K562 (cell line): ENCODE data around the gene SP100. TPM values are rescaled to one million over a fixed set of nuclear protein-coding genes. Genes with fewer than 3 reads are reported as not detected.
A peak's percentile ranks its signal among the peaks of the same experiment; 100 is the strongest.

Source experiments
- BMI1 ChIP-seq: fragments of 150-350 bp; IDR thresholded peaks from 2 replicates; pipeline ENCODE4 v1.6.1; 2014; ENCODE audit warnings: low read length
- DNMT1 ChIP-seq: fragments of 450-650 bp; IDR thresholded peaks from 2 replicates; pipeline ENCODE4 v1.6.1; 2016; ENCODE audit warnings: antibody characterized with exemption, mild to moderate bottlenecking
- L3MBTL2 ChIP-seq: fragments of 450-650 bp; IDR thresholded peaks from 2 replicates; pipeline ENCODE4 v1.6.1; 2016; ENCODE audit warnings: mild to moderate bottlenecking, moderate library complexity
- MEIS2 ChIP-seq: fragments of 450-650 bp; IDR thresholded peaks from 2 replicates; pipeline ENCODE4 v1.6.1; 2014; ENCODE audit warnings: mild to moderate bottlenecking; ENCODE audit not compliant: partially characterized antibody
- MTA1 ChIP-seq: fragments of 450-650 bp; IDR thresholded peaks from 2 replicates; pipeline ENCODE4 v1.6.1; 2017; ENCODE audit warnings: borderline replicate concordance
- NRF1 ChIP-seq, 2 experiments: fragments of 450-650 bp; IDR thresholded peaks in 1 of 2; conservative IDR thresholded peaks in 1 of 2; 2 replicates each; pipeline ENCODE4 v1.6.1; 2014; ENCODE audit warnings: mild to moderate bottlenecking in 2 of 2
- PHF8 ChIP-seq: fragments of 200-600 bp; sonication (generic); IDR thresholded peaks from 2 replicates; pipeline ENCODE4 v1.6.1; 2012; ENCODE audit warnings: mixed run types, mild to moderate bottlenecking, inconsistent platforms, low read length, moderate library complexity, borderline replicate concordance
- POLR2AphosphoS5 ChIP-seq: IDR thresholded peaks from 2 replicates; pipeline ENCODE4 v1.6.1; 2011; ENCODE audit warnings: mild to moderate bottlenecking, low read depth, low read length, moderate library complexity; ENCODE audit not compliant: control insufficient read depth, insufficient read depth
- RBFOX2 ChIP-seq: fragments of 200-400 bp; formaldehyde crosslinking; IDR thresholded peaks from 2 replicates; pipeline ENCODE4 v1.6.1; 2017; ENCODE audit warnings: low read depth, mild to moderate bottlenecking, low read length, moderate library complexity
- SAP30 ChIP-seq: fragments of 200-600 bp; sonication (generic); IDR thresholded peaks from 2 replicates; pipeline ENCODE4 v1.6.1; 2012; ENCODE audit warnings: borderline replicate concordance, low read depth, mild to moderate bottlenecking, moderate library complexity, low read length, control low read depth, inconsistent platforms; ENCODE audit not compliant: insufficient read depth, poor library complexity, severe bottlenecking
- SP1 ChIP-seq: sonication (generic); formaldehyde crosslinking; IDR thresholded peaks from 2 replicates; pipeline ENCODE4 v1.8.1; 2022; ENCODE audit warnings: mild to moderate bottlenecking, missing genetic modification reagents
- TEAD1 ChIP-seq, 2 experiments: fragments of 450-650 bp in 1 of 2; sonication (generic) in 1 of 2; formaldehyde crosslinking; IDR thresholded peaks; 2 replicates each; pipeline versions ENCODE4 v1.4.0 to v1.8.0; 2020 to 2022; ENCODE audit warnings: mild to moderate bottlenecking in 2 of 2, missing genetic modification reagents in 1 of 2
- ZBTB7A ChIP-seq: IDR thresholded peaks from 2 replicates; pipeline ENCODE4 v1.6.1; 2011; ENCODE audit warnings: low read depth, mild to moderate bottlenecking, low read length, moderate library complexity, borderline replicate concordance; ENCODE audit not compliant: control insufficient read depth
- ZNF324 ChIP-seq: fragments of 250-450 bp; sonication (Bioruptor Pico); IDR thresholded peaks from 2 replicates; pipeline ENCODE4 v1.4.0; 2020; ENCODE audit warnings: mild to moderate bottlenecking
- ZNF780A ChIP-seq: fragments of 250-450 bp; sonication (Bioruptor Pico); IDR thresholded peaks from 2 replicates; pipeline ENCODE4 v1.5.0; 2021; ENCODE audit warnings: mild to moderate bottlenecking
- ZSCAN29 ChIP-seq: fragments of 450-650 bp; IDR thresholded peaks from 2 replicates; pipeline ENCODE4 v1.6.1; 2017
- polyA plus RNA-seq, 8 experiments: library from polyadenylated mRNA; depleted of rRNA in 4 of 8; stranded (reverse) in 5 of 8; unstranded in 3 of 8; fragments of >200 nt; fragmentation: Nextera tagmentation in 2 of 8; fragmentation: Illumina TruSeq in 1 of 8; extraction: Ambion mirVana in 2 of 8; extraction: Trizol in 1 of 8; gene quantifications; 2 replicates each; pipeline versions ENCODE4 v1.2.1 to v1.2.3, GENCODE V29; 2011 to 2014; ENCODE audit warnings: inconsistent platforms in 1 of 8, missing spikeins in 1 of 8
- total RNA-seq, 7 experiments: library from RNA; depleted of rRNA in 6 of 7; stranded (reverse); fragments of >200 nt in 6 of 7; fragmentation: Illumina TruSeq in 2 of 7; extraction: Trizol in 2 of 7; gene quantifications; 2 replicates each; pipeline versions ENCODE4 v1.2.1 to v1.2.3, GENCODE V29; 2011 to 2021; ENCODE audit warnings: low replicate concordance in 1 of 7
- TF ChIP-seq, protein P1 (sequence below): sonication (generic); formaldehyde crosslinking; IDR thresholded peaks from 2 replicates; pipeline ENCODE4 v1.8.0; 2022; ENCODE audit warnings: mild to moderate bottlenecking, missing genetic modification reagents
- TF ChIP-seq, protein P2 (sequence below): sonication (generic); formaldehyde crosslinking; IDR thresholded peaks from 2 replicates; pipeline ENCODE4 v1.9.0; 2022; ENCODE audit warnings: mild to moderate bottlenecking, missing genetic modification reagents
- TF ChIP-seq, protein P3 (sequence below): fragments of 250-450 bp; sonication (Bioruptor Pico); IDR thresholded peaks from 2 replicates; pipeline ENCODE4 v1.5.0; 2020; ENCODE audit warnings: mild to moderate bottlenecking
- TF ChIP-seq, protein P4 (sequence below): fragments of 200-800 bp; sonication (Bioruptor generic); IDR thresholded peaks from 2 replicates; pipeline ENCODE4 v1.6.1; 2017; ENCODE audit warnings: missing genetic modification characterization, missing compliant biosample characterization
- TF ChIP-seq, protein P5 (sequence below), 2 experiments: IDR thresholded peaks; 2 replicates each; pipeline ENCODE4 v1.6.1; 2012; ENCODE audit warnings: improper control_type of control experiment in 2 of 2, low read depth in 2 of 2, low read length in 2 of 2, borderline replicate concordance in 1 of 2

Gene SP100
- total and polyA plus RNA-seq, 9 of the 15 experiments (the other 6 are each of a cell fraction or from before 2014, with no cell fraction given), result 19.2 to 39.2 (median 34.6) TPM

DNA sequence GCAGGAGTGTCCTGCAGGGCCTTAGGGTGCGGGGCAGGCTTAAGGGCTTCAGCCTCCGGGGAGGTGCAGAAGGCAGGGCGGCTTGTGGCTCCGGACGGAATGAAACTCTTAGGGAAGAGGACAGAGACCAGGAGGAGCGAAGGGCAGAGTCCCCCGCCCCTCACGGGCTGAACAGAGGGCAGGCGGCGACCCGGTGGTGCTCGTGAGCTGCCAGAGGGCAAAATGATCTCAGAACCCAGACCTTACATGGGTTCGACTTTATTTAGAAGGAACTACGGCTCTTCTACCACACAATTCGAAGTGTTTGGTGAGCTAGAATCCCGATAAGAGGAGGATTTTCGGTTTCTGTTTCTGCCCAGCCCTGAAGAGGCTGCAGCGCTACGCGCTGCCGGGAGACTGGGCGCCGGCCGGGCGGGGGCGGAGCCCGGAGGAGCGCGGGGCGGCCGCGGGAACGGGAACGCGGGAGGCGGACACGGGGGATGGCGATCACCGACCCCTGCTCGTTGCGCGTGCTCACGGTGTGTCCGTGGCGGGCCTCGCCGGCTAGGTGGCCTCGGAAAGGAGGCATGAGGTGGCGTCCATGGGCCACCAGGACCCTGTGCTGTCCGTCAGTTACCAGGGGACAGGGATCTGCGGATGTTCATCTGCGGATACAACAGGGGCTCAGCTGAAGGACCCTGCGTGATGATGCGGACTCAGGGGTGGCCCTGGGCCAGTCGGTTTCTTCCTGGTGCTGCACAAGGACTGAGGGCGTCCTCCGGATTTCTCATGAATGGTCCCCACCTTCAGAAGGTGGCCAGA is 4.2 kb upstream of the SP100 start (continued):
- TF ChIP-seq NRF1 (conservative IDR thresholded peaks at IDR 0.05 in 1 of 2, IDR thresholded peaks at IDR 0.05 in 1 of 2) (peak; percentile 65 to 68), SP1 (peak; percentile 37; the same call in 1 of the 2 replicates), MTA1 (no peak), ZNF780A (no peak), DNMT1 (no peak), TEAD1 (CRISPR knock-in tag; IDR thresholded peaks at IDR 0.05) (peak in 1 of 2 experiments; percentile 39; a peak in 1 of 4 replicates), ZSCAN29 (0 out of 2 replicates have a peak, but pooled peaks have one; percentile 46), SAP30 (peak; percentile 8), MEIS2 (no peak), RBFOX2 (peak; percentile 88), L3MBTL2 (peak; percentile 83), ZBTB7A (peak; percentile 38; the same call in 1 of the 2 replicates), PHF8 (peak; percentile 66; the same call in 1 of the 2 replicates), ZNF324 (CRISPR knock-in tag) (no peak), POLR2AphosphoS5 (peak; percentile 61; the same call in 1 of the 2 replicates), BMI1 (no peak)
- TF ChIP-seq, protein P1, sequence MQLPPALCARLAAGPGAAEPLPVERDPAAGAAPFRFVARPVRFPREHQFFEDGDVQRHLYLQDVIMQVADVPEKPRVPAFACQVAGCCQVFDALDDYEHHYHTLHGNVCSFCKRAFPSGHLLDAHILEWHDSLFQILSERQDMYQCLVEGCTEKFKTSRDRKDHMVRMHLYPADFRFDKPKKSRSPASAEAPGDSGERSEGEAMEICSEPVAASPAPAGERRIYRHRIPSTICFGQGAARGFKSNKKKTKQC, result peak; percentile 49; the same call in 1 of the 2 replicates
- TF ChIP-seq, protein P2, sequence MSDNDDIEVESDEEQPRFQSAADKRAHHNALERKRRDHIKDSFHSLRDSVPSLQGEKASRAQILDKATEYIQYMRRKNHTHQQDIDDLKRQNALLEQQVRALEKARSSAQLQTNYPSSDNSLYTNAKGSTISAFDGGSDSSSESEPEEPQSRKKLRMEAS, result peak; percentile 69
- TF ChIP-seq, protein P3, sequence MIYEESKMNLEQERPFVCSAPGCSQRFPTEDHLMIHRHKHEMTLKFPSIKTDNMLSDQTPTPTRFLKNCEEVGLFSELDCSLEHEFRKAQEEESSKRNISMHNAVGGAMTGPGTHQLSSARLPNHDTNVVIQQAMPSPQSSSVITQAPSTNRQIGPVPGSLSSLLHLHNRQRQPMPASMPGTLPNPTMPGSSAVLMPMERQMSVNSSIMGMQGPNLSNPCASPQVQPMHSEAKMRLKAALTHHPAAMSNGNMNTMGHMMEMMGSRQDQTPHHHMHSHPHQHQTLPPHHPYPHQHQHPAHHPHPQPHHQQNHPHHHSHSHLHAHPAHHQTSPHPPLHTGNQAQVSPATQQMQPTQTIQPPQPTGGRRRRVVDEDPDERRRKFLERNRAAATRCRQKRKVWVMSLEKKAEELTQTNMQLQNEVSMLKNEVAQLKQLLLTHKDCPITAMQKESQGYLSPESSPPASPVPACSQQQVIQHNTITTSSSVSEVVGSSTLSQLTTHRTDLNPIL, result no peak
- TF ChIP-seq, protein P4, sequence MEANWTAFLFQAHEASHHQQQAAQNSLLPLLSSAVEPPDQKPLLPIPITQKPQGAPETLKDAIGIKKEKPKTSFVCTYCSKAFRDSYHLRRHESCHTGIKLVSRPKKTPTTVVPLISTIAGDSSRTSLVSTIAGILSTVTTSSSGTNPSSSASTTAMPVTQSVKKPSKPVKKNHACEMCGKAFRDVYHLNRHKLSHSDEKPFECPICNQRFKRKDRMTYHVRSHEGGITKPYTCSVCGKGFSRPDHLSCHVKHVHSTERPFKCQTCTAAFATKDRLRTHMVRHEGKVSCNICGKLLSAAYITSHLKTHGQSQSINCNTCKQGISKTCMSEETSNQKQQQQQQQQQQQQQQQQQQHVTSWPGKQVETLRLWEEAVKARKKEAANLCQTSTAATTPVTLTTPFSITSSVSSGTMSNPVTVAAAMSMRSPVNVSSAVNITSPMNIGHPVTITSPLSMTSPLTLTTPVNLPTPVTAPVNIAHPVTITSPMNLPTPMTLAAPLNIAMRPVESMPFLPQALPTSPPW, result peak; percentile 31; the same call in 1 of the 2 replicates
- TF ChIP-seq, protein P5, sequence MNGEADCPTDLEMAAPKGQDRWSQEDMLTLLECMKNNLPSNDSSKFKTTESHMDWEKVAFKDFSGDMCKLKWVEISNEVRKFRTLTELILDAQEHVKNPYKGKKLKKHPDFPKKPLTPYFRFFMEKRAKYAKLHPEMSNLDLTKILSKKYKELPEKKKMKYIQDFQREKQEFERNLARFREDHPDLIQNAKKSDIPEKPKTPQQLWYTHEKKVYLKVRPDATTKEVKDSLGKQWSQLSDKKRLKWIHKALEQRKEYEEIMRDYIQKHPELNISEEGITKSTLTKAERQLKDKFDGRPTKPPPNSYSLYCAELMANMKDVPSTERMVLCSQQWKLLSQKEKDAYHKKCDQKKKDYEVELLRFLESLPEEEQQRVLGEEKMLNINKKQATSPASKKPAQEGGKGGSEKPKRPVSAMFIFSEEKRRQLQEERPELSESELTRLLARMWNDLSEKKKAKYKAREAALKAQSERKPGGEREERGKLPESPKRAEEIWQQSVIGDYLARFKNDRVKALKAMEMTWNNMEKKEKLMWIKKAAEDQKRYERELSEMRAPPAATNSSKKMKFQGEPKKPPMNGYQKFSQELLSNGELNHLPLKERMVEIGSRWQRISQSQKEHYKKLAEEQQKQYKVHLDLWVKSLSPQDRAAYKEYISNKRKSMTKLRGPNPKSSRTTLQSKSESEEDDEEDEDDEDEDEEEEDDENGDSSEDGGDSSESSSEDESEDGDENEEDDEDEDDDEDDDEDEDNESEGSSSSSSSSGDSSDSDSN (IDR thresholded peaks at IDR 0.05; ENCODE audit: borderline replicate concordance in 1 of 2, low read depth in 2 of 2, low read length in 2 of 2), result 0 out of 4 replicates have a peak, but pooled peaks of 1 of the 2 experiments have one; percentile 15
